Measurements from ENCODE around the gene CWC27. TPM values are rescaled to one million over a fixed set of nuclear protein-coding genes. Genes with fewer than 3 reads are reported as not detected.

The CWC27 gene
- total and polyA plus RNA-seq, 9 of the 15 experiments (the other 6 are each of a cell fraction or from before 2014, with no cell fraction given): 19.7 to 49.3 (median 38.3) TPM

- no peak for TF ChIP-seq CBFA2T3 (IDR thresholded peaks at IDR 0.05)
Observed at GRCh38 chr5:64838803-64839202, 70.1 kb downstream of the CWC27 start (continued).

- no peak overlapping the region for H3K27ac ChIP-seq (ENCODE audit: extremely low read depth, low read depth, low read length)
- ChIA-PET POLR2A (interaction anchor here (0.6 to 0.8 kb wide), 2 partner anchors 9 to 27 kb away, joined by 3 read pairs; no protein-coding TSS in a partner anchor), CTCF (ENCODE audit: low intra/inter-chr PET ratio) (no interaction called here)
- no peak for DNase-seq (ENCODE audit: extremely low read depth in 1 of 4, low spot score in 3 of 4)
- WGBS (ENCODE audit: insufficient coverage, low coverage, missing lambda C conversion rate): 95% methylated on average over 1 of the region's 1 CpG
- H3K4me3 ChIP-seq: no peak overlapping the region
- intact Hi-C loops (cut with micrococcal nuclease): no loop called here
- H3K4me2 ChIP-seq (ENCODE audit: insufficient read depth, low read length): no peak overlapping the region
- H3K36me3 ChIP-seq (ENCODE audit: control insufficient read depth, insufficient read depth, low read length): peaks cover 2% of the 10 kb centered on the region; the same call in 1 of the 3 replicates
- no TSS peak for BruUV-seq (replicated peaks)
- H3K27me3 ChIP-seq (ENCODE audit: control insufficient read depth in 2 of 2, insufficient read depth in 2 of 2, low read length in 2 of 2): no peaks in the 10 kb centered on the region
- H4K20me1 ChIP-seq (replicated peaks; ENCODE audit: control insufficient read depth, insufficient read depth, low read length): no peaks in the 10 kb centered on the region
- H3K9me1 ChIP-seq (ENCODE audit: control insufficient read depth, insufficient read depth, low read length): no peaks in the 10 kb centered on the region
- ATAC-seq: no peak
- no peaks in the 10 kb centered on the region for H3K4me1 ChIP-seq (replicated peaks in 1 of 2; ENCODE audit: control insufficient read depth in 2 of 2, insufficient read depth in 2 of 2, low read length in 2 of 2)
- TF ChIP-seq SRSF1 (IDR thresholded peaks at IDR 0.05; ENCODE audit: low read depth, low read length) (no peak), ARNT (IDR thresholded peaks at IDR 0.05) (no peak), ARID3B (CRISPR knock-in tag; IDR thresholded peaks at IDR 0.05; ENCODE audit: borderline replicate concordance) (no peak), GATAD2B (IDR thresholded peaks at IDR 0.05; ENCODE audit: borderline replicate concordance) (no peak), SMARCC2 (IDR thresholded peaks at IDR 0.05; ENCODE audit: low read depth) (no peak), SOX6 (IDR thresholded peaks at IDR 0.05) (no peak), ZFP30 (CRISPR knock-in tag; IDR thresholded peaks at IDR 0.05; ENCODE audit: borderline replicate concordance) (no peak), MAFF (IDR thresholded peaks at IDR 0.05; ENCODE audit: low read length) (no peak), XRCC5 (IDR thresholded peaks at IDR 0.05; ENCODE audit: low read depth, low read length) (no peak), SRSF7 (optimal IDR thresholded peaks at IDR 0.05; ENCODE audit: low read depth, low read length) (no peak), ZNF780A (CRISPR knock-in tag; IDR thresholded peaks at IDR 0.05) (no peak), BRF1 (IDR thresholded peaks at IDR 0.05; ENCODE audit: borderline replicate concordance, extremely low read depth, insufficient read length) (no peak), JUNB (CRISPR knock-in tag; conservative IDR thresholded peaks at IDR 0.05) (no peak)
- H3K79me2 ChIP-seq (ENCODE audit: control insufficient read depth, insufficient read depth, low read length): no peaks in the 10 kb centered on the region
- in situ Hi-C loops (cut with MboI): no loop called here
- H3K9ac ChIP-seq (ENCODE audit: insufficient read depth in 1 of 2, low read depth in 2 of 2, low read length in 2 of 2): no peak overlapping the region
- no peak overlapping the region for H2AFZ ChIP-seq (ENCODE audit: low read depth, low read length)
- no peak for FAIRE-seq
- peaks cover 4% of the 10 kb centered on the region; the same call in 1 of the 2 replicates for H3K9me3 ChIP-seq (replicated peaks; ENCODE audit: control insufficient read depth, insufficient read depth, low read depth, low read length)
Observed at GRCh38 chr5:64839936-64840335, 71.2 kb downstream of the CWC27 start.

All from K562 (cell line).